LNCaP clone FGC (cell line): ENCODE results near the gene IDE.

ENCODE experiments used
- DNase-seq: peaks from one replicate; pipeline ENCODE4 v3.0.0-alpha.2; 2011; ENCODE audit warnings: low read depth
- H3K4me3 ChIP-seq: 2 replicates; pipeline ENCODE4 v1.5.1; 2011; ENCODE audit warnings: mild to moderate bottlenecking, low read depth, low read length, control low read depth
- CTCF ChIP-seq: IDR thresholded peaks from 2 replicates; pipeline ENCODE4 v1.5.1; 2012; ENCODE audit warnings: mild to moderate bottlenecking; ENCODE audit not compliant: control insufficient read depth, insufficient read depth; ENCODE audit errors: extremely low read depth

IDE gene

GRCh38 chr10:92413011-92413410 is 160.9 kb downstream of the IDE start:
- no peak overlapping the region for H3K4me3 ChIP-seq
- no peak for TF ChIP-seq CTCF
- DNase-seq: no peak

GRCh38 chr10:92411406-92411805 is 162.5 kb downstream of the IDE start:
- no peak for TF ChIP-seq CTCF
- DNase-seq: no peak
- H3K4me3 ChIP-seq: no peak overlapping the region

GRCh38 chr10:92410501-92410900 is 163.4 kb downstream of the IDE start:
- TF ChIP-seq CTCF: no peak
- H3K4me3 ChIP-seq: no peak overlapping the region
- no peak for DNase-seq

- TF ChIP-seq CTCF: no peak
- no peak for DNase-seq
- no peak overlapping the region for H3K4me3 ChIP-seq
Observed at GRCh38 chr10:92408017-92408361, 165.9 kb downstream of the IDE start.

GRCh38 chr10:92407305-92408016 is 166.4 kb downstream of the IDE start:
- no peak for DNase-seq
- H3K4me3 ChIP-seq: no peak overlapping the region
- TF ChIP-seq CTCF: no peak

GRCh38 chr10:92405419-92405924 is 168.4 kb downstream of the IDE start:
- H3K4me3 ChIP-seq: no peak overlapping the region
- no peak for TF ChIP-seq CTCF
- no peak for DNase-seq
